ENCODE measurements around the gene BTNL3.

DNA sequence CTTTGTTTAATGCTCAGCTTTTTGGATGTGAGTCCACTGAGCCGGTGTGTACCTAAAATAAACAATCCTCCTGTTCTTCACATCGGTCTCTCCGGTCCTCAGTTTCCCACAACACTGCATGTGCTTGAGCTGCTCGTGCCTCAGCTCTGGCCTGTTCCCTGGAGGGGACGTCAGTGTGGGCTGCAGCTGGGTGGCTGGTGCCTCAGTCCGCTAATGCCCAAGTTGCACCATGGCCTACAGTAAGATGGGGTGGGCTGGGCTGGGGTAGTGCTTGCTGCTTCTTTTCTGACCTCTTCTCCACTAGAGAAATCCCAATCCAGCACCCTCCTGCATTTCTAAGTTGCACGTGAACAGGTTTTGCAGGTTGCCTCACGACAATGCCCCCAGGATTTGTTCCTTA, 50.8 kb downstream of the BTNL3 start:
- TF ChIP-seq, protein P1, sequence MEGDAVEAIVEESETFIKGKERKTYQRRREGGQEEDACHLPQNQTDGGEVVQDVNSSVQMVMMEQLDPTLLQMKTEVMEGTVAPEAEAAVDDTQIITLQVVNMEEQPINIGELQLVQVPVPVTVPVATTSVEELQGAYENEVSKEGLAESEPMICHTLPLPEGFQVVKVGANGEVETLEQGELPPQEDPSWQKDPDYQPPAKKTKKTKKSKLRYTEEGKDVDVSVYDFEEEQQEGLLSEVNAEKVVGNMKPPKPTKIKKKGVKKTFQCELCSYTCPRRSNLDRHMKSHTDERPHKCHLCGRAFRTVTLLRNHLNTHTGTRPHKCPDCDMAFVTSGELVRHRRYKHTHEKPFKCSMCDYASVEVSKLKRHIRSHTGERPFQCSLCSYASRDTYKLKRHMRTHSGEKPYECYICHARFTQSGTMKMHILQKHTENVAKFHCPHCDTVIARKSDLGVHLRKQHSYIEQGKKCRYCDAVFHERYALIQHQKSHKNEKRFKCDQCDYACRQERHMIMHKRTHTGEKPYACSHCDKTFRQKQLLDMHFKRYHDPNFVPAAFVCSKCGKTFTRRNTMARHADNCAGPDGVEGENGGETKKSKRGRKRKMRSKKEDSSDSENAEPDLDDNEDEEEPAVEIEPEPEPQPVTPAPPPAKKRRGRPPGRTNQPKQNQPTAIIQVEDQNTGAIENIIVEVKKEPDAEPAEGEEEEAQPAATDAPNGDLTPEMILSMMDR (IDR thresholded peaks at IDR 0.05) = no peak
- TF ChIP-seq POLR2A (IDR thresholded peaks at IDR 0.05) = no peak
- no peak for TF ChIP-seq EP300 (IDR thresholded peaks at IDR 0.05)
